NB4 (cell line): ENCODE measurements around the gene NWD2.

Experiments used
- POLR2A ChIP-seq: IDR thresholded peaks from 2 replicates; pipeline ENCODE4 v1.6.1; 2011; ENCODE audit warnings: mild to moderate bottlenecking; ENCODE audit not compliant: insufficient read length; ENCODE audit errors: extremely low read depth
- TF ChIP-seq, protein P1 (sequence below): IDR thresholded peaks from one replicate; pipeline ENCODE4 v1.5.1; 2012; ENCODE audit warnings: low read depth, low read length

DNA sequence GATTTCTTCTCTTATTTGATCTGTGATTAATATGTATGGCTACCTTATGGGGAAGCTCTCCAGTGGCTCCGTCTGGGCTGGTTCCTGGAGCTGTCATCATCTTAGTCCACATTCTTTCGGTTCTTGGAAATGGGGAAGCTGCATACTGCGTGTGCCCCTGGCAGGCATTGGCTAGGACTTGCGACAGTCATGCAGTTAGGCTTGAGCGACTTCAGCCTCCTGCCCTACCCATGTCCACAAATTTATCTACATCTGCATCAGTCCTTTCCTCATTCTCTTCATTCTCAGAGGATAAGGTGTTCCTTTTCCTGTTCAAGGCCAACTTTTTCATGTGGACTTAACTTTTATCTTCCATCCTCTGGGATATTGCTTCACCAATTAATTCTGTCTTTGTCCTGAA lies 227.4 kb downstream of the NWD2 start:
- TF ChIP-seq, protein P1, sequence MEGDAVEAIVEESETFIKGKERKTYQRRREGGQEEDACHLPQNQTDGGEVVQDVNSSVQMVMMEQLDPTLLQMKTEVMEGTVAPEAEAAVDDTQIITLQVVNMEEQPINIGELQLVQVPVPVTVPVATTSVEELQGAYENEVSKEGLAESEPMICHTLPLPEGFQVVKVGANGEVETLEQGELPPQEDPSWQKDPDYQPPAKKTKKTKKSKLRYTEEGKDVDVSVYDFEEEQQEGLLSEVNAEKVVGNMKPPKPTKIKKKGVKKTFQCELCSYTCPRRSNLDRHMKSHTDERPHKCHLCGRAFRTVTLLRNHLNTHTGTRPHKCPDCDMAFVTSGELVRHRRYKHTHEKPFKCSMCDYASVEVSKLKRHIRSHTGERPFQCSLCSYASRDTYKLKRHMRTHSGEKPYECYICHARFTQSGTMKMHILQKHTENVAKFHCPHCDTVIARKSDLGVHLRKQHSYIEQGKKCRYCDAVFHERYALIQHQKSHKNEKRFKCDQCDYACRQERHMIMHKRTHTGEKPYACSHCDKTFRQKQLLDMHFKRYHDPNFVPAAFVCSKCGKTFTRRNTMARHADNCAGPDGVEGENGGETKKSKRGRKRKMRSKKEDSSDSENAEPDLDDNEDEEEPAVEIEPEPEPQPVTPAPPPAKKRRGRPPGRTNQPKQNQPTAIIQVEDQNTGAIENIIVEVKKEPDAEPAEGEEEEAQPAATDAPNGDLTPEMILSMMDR: no peak
- TF ChIP-seq POLR2A: no peak
